ENCODE results near the gene MRAS.

MRAS gene

DNA sequence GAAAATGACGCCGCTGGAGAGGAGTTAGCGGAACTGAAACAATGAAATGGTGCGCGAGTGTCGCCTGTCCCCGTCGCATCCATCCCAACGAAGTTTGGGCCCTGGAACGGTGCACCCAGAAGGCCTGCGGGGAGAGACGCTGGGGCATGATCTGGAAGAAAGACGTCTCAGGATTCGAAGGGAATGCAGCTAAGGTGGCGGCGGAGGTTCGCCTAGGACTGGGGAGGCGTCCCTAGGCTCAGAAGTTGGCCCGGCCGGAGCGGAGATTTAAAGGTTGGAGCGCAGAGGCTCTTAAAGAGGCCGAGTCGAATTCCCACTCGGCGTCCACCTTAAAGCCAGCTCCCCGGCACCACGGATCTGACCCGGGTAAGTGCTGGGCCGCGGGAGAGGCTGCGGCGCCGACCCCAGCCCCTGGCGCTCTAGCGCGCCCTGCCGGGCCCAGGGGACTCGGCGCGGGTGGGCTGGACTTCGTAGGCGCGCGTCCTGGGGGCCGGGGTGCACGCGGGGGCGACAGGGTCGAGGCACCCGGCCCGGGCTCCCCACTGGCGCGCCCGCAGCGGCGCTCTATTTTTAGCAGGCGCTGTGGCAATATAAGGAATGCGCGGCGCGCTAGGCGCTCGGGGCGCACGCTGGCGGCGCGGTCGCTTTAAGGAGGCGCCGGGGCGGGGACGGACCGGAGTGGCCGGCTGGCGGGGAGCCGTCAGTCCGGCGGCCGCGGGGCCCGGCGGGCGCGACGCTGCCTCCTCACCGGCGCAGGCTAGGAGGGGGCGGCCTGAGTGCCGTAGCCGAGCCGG is at the start of gene MRAS:
TSS of gene MRAS (plus strand) at position 620 of the 794 bp plus-strand sequence. CDS start 24,305 bp downstream, outside the sequence.
- DNase-seq = peak; percentile 77

DNA sequence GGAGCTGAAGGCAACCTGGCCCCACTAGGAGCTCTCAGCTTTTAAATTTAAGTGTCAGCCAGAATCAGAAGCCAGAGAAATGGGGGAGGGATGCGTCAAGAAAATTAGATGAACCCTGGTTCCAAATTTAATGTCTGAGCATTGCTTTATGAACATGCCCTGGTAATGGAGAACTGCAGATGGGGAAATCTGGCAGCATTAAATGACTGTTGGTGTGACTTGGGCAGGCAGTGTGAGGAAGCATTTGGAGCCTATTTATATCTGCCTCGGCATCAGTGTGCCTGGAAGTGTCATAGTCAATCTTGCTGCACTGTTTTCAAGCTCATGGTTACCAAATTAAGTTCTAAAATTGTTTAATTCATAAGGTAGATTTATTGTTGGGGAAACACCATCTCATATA is 47.7 kb upstream of the MRAS start:
- DNase-seq = no peak

DNA sequence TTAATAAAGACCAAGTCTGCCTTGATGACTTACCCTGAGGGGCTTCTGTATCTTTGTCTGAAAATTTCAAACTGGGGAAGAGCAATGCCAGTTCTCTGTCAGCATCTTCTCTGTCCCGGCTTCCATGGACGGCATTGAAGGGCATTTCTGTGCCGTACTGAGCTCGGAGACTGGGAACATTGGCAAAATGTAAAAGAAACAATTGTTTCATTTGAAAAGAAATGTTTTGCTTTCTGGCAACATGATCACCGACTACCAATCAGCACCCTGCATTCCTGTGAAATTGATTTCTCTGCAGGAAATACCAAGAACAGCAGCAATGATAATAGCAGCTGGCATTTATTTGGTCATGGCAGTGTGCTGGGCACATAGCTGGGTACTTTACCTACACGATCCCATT is 44.9 kb upstream of the MRAS start:
- DNase-seq = no peak

DNA sequence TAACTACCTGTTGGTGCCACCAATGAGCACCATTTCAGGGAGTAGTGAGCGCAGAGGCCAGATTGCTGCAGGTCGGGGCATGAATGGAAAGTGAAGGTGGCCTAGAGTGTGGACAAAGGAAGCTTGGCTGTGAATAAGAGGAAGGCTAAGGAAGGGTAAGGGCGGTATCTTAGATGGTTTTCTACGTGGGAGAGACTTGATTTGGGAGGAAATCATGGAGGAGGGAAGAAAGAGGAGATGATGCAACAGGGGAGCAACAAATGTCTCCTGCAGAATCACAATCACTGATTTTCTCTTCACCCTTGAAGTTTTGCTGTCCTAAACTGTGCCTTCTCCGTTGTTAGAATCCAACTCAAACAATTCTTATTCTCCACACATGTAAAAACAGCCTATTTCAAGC is 40.5 kb upstream of the MRAS start:
- DNase-seq = no peak

DNA sequence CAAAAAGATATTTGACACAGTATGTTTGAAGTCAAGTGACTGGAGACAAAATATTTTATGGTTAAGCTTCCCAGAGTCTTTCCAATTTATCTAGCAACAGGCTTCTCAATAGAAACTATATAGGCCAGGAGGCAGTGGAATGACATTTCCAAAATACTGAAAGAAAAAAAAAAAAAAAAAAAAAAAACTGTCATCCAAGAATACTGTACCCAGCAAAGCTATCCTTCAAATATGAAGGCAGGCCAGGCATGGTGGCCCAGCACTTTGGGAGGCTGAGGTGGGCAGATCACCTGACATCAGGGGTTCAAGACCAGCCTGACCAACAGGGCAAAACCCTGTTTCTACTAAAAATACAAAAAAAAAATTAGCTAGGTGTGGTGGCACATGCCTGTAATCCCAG is 39.6 kb upstream of the MRAS start:
- no peak for DNase-seq

DNA sequence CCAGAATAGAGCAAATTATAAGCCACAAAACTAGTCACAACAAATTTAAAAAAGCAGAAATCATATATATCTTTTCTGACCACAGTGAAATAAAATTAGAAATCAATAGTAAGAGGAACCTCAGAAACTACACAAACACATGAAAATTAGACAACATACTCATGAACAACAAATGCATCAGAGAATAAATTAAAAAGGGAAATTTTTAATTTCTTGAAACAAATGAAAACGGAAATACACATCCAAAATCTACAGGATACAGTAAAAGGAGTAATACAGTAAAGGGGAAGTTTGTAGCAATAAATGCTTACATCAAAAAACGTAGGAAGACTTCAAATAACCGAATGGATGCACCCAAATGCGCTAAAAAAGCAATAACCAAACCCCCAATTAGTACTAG is 37.9 kb upstream of the MRAS start:
- no peak for DNase-seq

DNA sequence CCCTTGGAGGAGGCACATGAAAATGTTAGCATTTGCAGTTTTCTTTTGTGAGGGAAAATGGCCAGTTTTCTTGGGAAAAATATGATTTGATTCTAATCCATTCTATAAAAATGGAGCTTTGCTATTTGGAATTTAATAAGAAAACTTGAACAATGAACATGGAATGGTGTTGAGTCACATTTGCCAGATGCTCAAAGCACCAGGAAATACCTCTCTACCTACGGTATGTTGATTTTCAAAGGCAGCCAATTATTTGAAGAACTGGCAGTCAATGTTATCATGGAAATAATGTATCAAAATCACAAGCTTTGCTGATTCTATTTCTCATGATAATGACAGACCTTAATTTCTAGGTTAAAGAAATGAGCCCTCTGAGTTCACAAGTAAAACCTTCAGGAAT is 33.6 kb upstream of the MRAS start:
- DNase-seq = no peak

DNA sequence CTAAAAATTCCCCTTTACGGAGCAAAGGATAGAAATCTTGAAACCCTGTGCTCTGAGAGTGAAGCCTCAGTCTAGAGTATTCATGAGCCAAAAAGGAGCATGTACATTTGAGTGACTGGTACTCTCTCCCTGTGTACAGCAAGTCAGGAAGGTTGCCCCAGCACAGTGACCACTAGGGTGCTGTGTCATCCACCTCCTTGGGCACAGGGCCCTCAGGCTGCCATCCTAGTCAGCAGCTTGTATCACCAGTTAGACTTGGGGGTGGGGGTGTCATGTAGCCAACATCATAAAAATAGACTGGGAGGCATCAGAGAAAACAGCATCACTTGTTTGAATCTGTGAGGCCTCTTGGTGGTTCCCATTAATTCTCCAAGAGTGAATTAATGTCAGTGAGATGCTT is 30.7 kb upstream of the MRAS start:
- no peak for DNase-seq

DNA sequence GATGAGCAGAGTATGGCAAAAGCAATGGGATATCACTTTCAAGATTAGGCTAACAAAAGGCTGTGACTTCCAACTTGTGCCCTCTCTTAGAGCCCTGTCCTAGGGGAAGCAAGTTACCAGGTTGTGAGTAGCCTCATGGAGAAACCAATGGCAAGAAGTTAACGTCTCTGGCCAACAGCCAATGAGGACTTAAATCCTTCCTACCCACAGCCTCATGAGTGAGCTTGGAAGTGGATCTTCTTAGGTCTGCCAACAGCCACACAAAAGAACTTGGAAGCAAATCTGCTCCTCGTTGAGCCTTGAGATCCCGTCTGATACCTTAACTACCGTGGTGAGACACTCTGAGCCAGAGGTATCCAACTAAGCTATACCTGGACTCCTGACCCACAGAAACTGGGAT is 24.4 kb upstream of the MRAS start:
- DNase-seq = no peak

DNA sequence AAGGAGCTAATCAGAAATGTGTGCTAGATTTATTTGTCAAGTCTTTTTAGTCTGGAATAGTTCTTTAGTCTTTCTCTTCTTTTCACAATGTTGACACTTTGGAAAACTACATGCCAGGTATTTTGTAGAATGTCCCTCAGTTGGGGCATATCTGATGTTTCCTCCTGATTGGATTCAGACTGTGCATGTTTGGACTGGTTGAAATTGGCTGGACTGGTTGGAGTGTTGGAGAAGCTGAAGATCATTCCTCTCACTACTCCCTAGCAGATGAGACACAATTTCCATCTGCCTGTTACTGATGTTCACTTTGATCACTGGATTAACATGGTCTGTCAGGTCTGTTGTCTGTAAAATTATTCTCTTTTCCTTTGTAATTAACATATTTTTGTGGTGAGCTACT is 22.4 kb upstream of the MRAS start:
- DNase-seq = no peak

DNA sequence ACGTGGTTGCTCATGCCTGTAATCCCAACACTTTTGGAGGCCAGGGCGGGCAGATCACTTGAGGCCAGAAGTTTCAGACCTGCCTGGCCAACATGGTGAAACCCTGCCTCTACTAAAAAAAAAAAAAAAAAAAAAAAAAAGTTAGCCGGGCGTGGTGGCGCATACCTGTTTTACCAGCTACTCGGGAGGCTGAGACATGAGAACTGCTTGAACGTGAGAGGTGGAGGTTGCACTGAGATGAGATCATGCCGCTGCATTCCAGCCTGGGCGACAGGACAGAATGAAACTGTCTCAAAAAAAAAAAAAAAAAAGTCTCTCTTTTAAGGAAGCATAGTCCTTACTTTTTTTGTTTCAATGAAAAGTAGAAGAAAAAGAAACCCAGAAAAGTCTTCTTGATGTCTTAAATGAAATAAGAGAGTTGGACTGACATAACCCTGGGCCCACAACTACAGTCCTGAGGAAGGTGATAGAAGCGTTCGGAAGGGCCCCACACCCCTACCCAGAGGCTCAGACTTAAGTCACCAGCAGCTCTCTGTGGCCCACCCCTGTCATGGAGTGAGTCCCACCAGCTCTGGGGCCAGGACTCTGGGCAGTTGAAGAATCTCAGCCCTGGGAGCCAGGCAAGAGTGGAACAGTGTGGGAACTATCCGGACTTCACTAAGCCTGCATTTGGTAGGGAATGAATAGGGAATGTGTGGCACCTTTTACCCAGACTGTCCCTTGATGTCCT is 21.3 kb upstream of the MRAS start:
- DNase-seq = no peak

DNA sequence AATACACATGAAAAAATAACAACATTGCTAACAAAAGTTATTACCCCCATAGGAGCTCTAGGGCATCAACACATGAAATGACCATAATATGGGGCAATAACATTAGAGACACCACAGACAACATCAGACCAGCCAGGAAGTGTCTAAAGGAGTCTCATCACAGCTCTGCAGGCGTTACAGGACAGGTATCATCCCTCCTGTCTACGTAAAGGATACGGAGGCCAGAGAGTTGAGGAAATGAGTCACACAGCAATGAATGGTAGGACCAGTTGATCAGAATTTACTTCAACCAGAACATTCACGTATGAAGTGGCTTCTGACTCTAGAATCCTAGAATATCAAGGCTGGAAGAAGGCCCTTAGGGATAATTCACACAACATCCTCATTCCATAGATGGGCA is 20.5 kb upstream of the MRAS start:
- no peak for DNase-seq

DNA sequence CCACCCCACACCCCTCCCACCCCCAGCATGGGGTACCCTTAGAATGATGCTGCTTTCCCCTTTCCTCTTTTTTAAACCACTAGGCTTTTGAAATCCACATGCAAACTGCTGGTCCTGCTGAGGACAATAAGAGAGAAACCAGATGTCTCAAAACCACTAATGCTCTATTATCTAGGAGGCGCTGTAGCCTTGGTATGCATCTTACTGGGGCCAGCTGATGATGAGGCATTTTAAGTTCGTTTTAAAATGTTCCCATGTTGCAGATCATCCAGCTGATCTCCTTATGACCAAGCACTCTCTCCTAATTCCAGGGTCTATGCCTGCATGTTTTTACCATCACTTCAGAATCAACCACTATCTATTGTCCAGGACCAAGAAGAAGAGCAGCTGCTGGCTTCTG is 20.0 kb upstream of the MRAS start:
- DNase-seq = no peak

DNA sequence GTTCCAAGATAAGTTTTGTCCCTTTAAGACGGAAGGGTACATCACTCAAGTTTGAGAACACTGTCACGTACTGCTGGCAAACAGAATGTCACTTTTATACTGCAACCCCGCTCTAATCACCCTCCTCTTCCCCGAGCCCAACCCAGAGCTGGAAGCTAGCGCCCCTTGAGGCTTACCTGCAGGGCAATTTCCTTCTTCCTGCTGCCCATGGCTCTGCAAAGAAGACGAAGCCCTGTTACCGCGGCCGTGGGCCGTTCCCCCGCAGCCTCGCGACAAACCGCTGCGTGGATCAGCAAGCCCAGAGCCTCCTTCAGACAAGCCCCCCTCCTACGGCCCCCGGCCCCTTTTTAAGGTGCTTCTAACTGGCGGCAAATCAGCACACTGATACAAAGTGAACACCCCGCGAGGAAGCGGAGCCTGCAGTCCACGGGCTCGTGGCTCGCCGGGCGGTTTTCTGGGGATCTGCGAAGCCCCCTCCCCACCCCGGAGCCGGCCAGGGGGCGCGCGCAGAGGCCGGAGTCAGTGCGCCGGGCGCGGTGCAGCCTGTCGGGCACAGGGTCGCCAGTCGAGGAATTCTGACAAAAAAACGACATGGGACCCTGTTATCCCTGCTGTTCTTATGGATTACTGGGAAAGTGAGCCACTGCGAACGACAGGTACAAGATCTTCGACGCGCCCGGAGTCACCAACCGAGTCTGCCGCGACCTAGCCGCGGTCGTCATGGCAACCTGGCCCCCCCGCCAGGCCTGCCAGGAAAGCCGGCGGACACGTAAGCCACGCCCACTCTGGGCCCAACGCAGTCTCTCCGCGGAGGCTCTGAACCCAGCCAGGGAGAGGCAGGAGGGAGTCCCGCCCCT is 19.0 kb upstream of the MRAS start, which contains the start of gene NME9:
TSS of gene NME9 (minus strand) at position 725 of the 857 bp plus-strand sequence. CDS start at position 209, 516 bp downstream.
- peak; percentile 79 for DNase-seq

DNA sequence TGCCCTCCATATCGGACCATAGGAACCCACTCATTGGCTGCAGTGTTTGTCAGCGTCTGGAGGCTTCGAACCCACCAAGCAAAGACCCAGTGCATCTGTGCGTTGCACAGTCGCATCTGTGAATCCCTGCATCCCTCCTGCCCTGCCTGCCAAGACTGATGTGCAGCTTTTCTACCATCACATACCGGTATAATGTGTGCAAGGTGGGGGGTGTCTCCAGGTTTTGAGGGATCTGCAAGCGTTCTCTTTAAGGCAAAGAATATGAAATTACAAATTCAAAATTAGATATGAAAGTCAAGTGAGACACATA is 18.4 kb upstream of the MRAS start:
- DNase-seq = no peak

DNA sequence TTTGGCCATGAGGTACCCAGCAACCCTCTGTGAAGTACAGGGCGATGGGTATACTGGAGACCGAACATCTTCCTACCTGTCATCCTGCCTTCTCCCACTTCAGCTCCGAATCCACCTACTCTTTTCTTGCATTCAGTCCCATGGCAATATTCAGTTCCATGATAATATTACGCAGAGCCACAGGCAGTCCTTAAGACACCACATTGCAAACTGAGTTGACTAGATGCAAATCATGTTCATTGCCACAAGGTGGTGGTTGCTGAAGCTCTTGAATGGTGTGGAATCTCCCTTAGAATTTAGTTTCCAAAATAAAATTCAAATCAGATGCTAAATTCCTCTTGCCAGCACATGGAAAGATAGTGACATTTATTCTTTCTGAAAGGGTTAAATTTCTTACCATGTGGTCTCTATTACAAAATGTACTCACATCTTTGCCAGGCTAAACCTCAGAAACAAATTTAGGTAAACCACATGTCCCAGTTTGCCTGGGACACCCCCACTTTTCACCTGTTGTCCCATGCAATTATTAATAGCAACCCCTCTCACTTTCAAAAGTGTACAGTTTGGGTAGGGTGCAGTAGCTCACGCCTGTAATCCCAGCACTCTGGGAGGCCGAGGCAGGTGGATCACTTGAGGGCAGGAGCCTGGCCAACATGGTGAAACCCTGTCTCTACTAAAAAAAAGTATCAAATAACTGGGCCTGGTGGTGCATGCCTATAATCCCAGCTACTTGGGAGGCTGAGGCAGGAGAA is 17.1 kb upstream of the MRAS start:
- DNase-seq = no peak

DNA sequence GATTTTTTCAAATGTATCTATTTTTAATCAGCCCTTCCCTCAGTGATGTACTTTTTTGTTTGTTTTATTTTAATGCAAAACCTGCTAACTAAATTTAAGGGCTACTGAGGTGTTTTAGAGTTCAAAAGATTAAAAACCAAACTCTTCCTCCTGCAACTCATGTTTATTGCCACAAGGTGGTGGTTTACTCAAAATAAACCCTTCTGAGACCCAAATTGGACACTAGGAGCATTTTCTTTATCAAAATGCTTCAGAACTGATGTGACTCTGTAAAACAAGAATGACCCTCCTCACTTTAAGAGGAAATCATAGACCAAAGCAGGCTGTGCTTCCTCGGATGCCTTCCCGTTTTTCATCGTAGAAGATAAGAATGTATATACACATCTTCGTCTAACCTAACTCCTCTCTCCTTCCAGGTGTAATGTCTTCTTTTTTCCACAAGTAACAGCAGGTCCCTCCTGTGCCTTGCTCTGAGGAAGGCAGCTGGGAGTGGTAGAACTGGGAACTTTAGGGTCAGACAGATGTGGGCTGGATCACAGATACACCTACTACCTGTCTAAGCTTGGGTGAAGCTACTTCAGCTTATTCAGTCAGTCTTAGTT is 15.8 kb upstream of the MRAS start:
- DNase-seq = no peak

DNA sequence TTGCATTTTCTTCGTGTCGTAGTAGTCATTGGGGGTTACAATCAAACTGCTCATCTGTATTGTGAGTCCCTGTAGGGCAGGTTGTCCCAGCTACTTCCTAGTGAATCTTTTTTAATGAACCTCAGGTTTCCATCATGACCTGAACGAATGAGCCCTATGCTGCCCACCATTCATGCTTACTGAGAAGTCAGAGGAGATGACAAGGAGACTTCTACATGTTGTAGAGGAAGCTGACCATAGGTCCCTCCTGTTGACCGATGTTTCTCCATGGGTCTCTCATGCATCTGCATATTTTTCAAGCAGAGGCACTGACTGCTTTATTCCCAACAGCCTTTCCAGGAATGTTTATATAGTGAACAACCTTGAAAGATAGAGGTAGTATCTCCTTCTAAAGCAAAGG is 13.8 kb upstream of the MRAS start:
- DNase-seq = no peak

DNA sequence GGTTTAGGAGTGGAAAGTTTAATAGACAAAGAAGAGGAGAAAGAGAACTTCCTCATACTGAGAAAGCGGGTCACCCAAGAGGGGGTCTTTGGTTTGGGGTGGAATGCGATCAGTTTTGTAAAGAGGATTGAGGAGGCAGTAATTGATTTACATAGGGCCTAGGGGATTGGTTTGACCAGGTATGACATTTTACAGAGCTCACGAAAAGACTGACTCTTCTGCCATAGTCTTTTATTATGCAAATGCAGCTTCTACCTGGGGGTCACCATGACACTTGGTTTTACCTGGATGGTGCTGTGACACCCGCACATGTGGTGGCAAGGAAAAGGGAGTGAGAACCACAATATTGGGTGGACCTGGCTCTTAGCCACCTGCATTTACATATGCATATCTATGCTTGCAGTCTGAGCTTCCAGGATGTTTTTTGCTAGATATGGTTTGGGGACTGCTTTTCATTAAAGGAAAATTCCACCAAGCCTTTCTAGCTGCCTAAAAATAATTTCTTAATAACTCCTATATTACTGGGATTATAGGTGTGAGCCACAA is 11.9 kb upstream of the MRAS start:
- DNase-seq = no peak

DNA sequence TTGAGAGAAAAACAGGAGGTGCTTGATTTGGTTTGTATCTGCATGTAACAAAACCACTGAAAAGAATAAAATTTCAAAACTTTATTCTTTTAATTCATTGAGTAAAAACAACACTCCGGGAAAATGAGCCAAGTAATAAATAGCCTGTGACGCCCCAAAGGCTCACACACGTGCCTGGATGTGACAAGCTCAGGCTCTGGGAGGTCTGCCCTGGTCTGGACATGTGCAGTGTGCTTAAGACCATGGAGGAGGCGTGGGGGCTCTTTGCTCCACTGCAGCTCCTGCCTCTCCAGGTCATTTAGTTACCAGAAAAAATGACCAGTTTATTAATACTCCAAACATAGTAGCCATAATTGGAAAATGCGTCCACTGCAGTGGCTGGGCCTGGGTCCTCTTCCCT is 10.1 kb upstream of the MRAS start:
- no peak for DNase-seq

DNA sequence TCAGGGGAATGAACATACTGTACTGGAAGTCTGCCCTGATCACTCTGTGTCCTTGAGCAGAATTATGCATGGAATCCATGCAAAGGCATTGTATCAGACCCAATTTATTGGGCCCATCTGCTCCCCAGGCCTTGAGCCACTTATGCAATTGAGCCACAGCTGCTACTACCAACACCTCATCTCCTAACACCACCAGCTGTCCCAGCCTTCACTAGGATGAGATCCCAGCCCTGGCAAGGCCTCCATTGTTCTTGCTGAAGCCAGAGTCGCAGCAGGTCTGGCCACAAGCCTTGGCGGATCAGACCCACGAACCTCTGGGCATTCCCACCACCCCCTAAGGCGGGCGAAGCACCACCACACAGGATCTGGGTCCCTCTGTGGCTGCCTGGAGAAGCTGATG is 9.6 kb upstream of the MRAS start:
- no peak for DNase-seq

DNA sequence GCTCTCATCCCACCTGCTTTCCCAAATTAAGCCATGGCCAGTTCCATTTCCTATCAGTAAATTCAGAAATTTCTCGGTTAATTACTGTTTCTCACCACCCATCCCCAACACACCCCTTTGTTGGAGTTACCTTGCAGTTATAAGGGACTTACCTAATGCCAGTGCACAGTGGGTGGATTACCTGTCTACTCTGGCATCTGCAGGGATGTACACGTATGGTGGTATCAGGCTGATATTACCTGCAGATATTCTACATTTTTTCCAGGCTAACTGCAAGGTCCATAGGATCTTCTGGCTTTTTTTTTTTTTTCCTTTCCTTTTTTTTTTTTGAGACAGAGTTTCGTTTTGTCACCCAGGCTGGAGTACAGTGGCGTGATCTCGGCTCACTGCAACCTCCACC is 7.9 kb upstream of the MRAS start:
- no peak for DNase-seq
